ENCODE measurements around the gene ITPR3. TPM values are rescaled to one million over a fixed set of nuclear protein-coding genes. Genes with fewer than 3 reads are reported as not detected.

ITPR3 gene
- total and polyA plus RNA-seq, 2 of the 13 experiments (the other 11 are each of a cell fraction or from before 2014, with no cell fraction given): 3.8 to 21.4 TPM

- TF ChIP-seq PHB2 (IDR thresholded peaks at IDR 0.05; ENCODE audit: partially characterized antibody): no peak
- TF ChIP-seq ZNF205 (CRISPR knock-in tag; IDR thresholded peaks at IDR 0.05): no peak
- TF ChIP-seq NCOA2 (CRISPR knock-in tag; IDR thresholded peaks at IDR 0.05): peak; percentile 84
- TF ChIP-seq PHF20 (CRISPR knock-in tag; IDR thresholded peaks at IDR 0.05): no peak
- TF ChIP-seq GATAD1 (CRISPR knock-in tag; IDR thresholded peaks at IDR 0.05): no peak
- no peak for TF ChIP-seq TBL1XR1 (IDR thresholded peaks at IDR 0.05; ENCODE audit: borderline replicate concordance, low read length, partially characterized antibody)
- TF ChIP-seq CSRNP1 (CRISPR knock-in tag; IDR thresholded peaks at IDR 0.05): no peak
- peak; percentile 60 for TF ChIP-seq RXRA (CRISPR knock-in tag; IDR thresholded peaks at IDR 0.05)
- TF ChIP-seq, protein P1, sequence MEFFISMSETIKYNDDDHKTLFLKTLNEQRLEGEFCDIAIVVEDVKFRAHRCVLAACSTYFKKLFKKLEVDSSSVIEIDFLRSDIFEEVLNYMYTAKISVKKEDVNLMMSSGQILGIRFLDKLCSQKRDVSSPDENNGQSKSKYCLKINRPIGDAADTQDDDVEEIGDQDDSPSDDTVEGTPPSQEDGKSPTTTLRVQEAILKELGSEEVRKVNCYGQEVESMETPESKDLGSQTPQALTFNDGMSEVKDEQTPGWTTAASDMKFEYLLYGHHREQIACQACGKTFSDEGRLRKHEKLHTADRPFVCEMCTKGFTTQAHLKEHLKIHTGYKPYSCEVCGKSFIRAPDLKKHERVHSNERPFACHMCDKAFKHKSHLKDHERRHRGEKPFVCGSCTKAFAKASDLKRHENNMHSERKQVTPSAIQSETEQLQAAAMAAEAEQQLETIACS (CRISPR knock-in tag; IDR thresholded peaks at IDR 0.05): no peak
- TF ChIP-seq ZKSCAN8 (CRISPR knock-in tag; IDR thresholded peaks at IDR 0.05; ENCODE audit: borderline replicate concordance): no peak
- no peak for TF ChIP-seq ZNF136 (CRISPR knock-in tag; IDR thresholded peaks at IDR 0.05; ENCODE audit: low read depth)
- TF ChIP-seq GABPB1 (CRISPR knock-in tag; IDR thresholded peaks at IDR 0.05): no peak; the same call in 1 of the 2 replicates
- TF ChIP-seq SMAD1 (CRISPR knock-in tag; IDR thresholded peaks at IDR 0.05; ENCODE audit: borderline replicate concordance, low read depth): no peak
- no peak; the same call in 1 of the 2 replicates for TF ChIP-seq SKIL (CRISPR knock-in tag; IDR thresholded peaks at IDR 0.05; ENCODE audit: borderline replicate concordance)
- TF ChIP-seq HINFP (CRISPR knock-in tag; IDR thresholded peaks at IDR 0.05; ENCODE audit: low read depth): 0 out of 2 replicates have a peak, but pooled peaks have one; percentile 45
- no peak for TF ChIP-seq ZNF282 (IDR thresholded peaks at IDR 0.05; ENCODE audit: partially characterized antibody)
- no peak; the same call in 1 of the 2 replicates for TF ChIP-seq ZNF350 (CRISPR knock-in tag; IDR thresholded peaks at IDR 0.05; ENCODE audit: borderline replicate concordance, low read depth)
- TF ChIP-seq HNF4A (CRISPR knock-in tag; IDR thresholded peaks at IDR 0.05): peak; percentile 88
- TF ChIP-seq ESRRA (CRISPR knock-in tag; IDR thresholded peaks at IDR 0.05; ENCODE audit: low read depth): peak; percentile 58; the same call in 1 of the 2 replicates
- no peak for TF ChIP-seq ZNF773 (CRISPR knock-in tag; IDR thresholded peaks at IDR 0.05; ENCODE audit: borderline replicate concordance)
- TF ChIP-seq, protein P2, sequence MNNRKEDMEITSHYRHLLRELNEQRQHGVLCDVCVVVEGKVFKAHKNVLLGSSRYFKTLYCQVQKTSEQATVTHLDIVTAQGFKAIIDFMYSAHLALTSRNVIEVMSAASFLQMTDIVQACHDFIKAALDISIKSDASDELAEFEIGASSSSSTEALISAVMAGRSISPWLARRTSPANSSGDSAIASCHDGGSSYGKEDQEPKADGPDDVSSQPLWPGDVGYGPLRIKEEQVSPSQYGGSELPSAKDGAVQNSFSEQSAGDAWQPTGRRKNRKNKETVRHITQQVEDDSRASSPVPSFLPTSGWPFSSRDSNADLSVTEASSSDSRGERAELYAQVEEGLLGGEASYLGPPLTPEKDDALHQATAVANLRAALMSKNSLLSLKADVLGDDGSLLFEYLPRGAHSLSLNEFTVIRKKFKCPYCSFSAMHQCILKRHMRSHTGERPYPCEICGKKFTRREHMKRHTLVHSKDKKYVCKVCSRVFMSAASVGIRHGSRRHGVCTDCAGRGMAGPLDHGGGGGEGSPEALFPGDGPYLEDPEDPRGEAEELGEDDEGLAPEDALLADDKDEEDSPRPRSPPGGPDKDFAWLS (CRISPR knock-in tag; IDR thresholded peaks at IDR 0.05; ENCODE audit: borderline replicate concordance): no peak
These were observed 7.9 kb upstream of the ITPR3 start (continued) for GRCh38 chr6:33613146-33613794.

All from HepG2 (cell line).